ENCODE results near the gene OR1J1.

OR1J1 gene

GRCh38 chr9:122445155-122445749, 32.5 kb downstream of the OR1J1 start:
- DNase-seq (ENCODE audit: low read depth), result no peak

GRCh38 chr9:122444041-122444733, 33.5 kb downstream of the OR1J1 start:
- no peak for DNase-seq (ENCODE audit: low read depth)

- no peak for DNase-seq (ENCODE audit: low read depth)
These were observed 35.2 kb downstream of the OR1J1 start for GRCh38 chr9:122442568-122442967.
